Measurements from ENCODE around the gene PRKCE. TPM values are rescaled to one million over a fixed set of nuclear protein-coding genes. Genes with fewer than 3 reads are reported as not detected.

Gene PRKCE
- total RNA-seq, 1 experiment from 2014 or later: 14.8 TPM

- H3K4me1 ChIP-seq (ENCODE audit: control insufficient read depth in 1 of 2, insufficient read depth in 2 of 2, low read length in 2 of 2): no peaks in the 10 kb centered on the region
- H3K4me2 ChIP-seq (ENCODE audit: low read length): no peak overlapping the region
- H3K9me2 ChIP-seq (ENCODE audit: insufficient read depth): no peaks in the 10 kb centered on the region
- BruUV-seq (replicated peaks): no TSS peak
- TF ChIP-seq FOSL1 (IDR thresholded peaks at IDR 0.05; ENCODE audit: low read depth): no peak
- no peak for TF ChIP-seq EZH2 (IDR thresholded peaks at IDR 0.05)
- no peak for TF ChIP-seq CBX3 (IDR thresholded peaks at IDR 0.05; ENCODE audit: low read depth)
- no peak for TF ChIP-seq POLR2A (IDR thresholded peaks at IDR 0.05; ENCODE audit: borderline replicate concordance, extremely low read depth, insufficient read depth, insufficient read length)
- TF ChIP-seq CEBPB (IDR thresholded peaks at IDR 0.05; ENCODE audit: low read depth): no peak
- no peak for TF ChIP-seq YY1 (IDR thresholded peaks at IDR 0.05; ENCODE audit: extremely low read depth, insufficient replicate concordance, low read depth, low read length)
- TF ChIP-seq ZFX (IDR thresholded peaks at IDR 0.05): no peak
- no peak for TF ChIP-seq JUND (IDR thresholded peaks at IDR 0.05)
- no peak for TF ChIP-seq ZBTB33 (IDR thresholded peaks at IDR 0.05; ENCODE audit: extremely low read depth, insufficient replicate concordance, low read length)
- no peak for TF ChIP-seq SRF (IDR thresholded peaks at IDR 0.05; ENCODE audit: low read depth)
- TF ChIP-seq ZNF274 (IDR thresholded peaks at IDR 0.05; ENCODE audit: low read depth, low read length): no peak
- no peak for TF ChIP-seq RAD21 (IDR thresholded peaks at IDR 0.05; ENCODE audit: low read depth)
- no peak for TF ChIP-seq MAX (IDR thresholded peaks at IDR 0.05)
- no peak for TF ChIP-seq ATF3 (IDR thresholded peaks at IDR 0.05)
- no peak for TF ChIP-seq REST (IDR thresholded peaks at IDR 0.05; ENCODE audit: low read depth)
- no peaks in the 10 kb centered on the region for H3K27me3 ChIP-seq (ENCODE audit: insufficient read depth, low read length)
- H3K4me3 ChIP-seq (replicated peaks in 1 of 2; ENCODE audit: low read depth in 1 of 2, low read length in 2 of 2): no peak overlapping the region
- no peaks in the 10 kb centered on the region for H3K36me3 ChIP-seq (ENCODE audit: control insufficient read depth in 1 of 2, insufficient read depth in 2 of 2, low read length in 2 of 2)
- no peak overlapping the region for H3K27ac ChIP-seq (ENCODE audit: low read depth, low read length)
- H4K20me1 ChIP-seq (ENCODE audit: insufficient read depth): no peaks in the 10 kb centered on the region
- H2AFZ ChIP-seq (ENCODE audit: low read depth, low read length, poor library complexity, severe bottlenecking): no peak overlapping the region
- ChIA-PET RAD21 (ENCODE audit: low non-redundant PET in 1 of 2, low total read pairs in 2 of 2, uncharacterized antibody in 2 of 2, unreplicated experiment in 2 of 2) (no interaction called here), POLR2A (no interaction called here), CTCF (no interaction called here)
- intact Hi-C loops (cut with micrococcal nuclease): no loop called here
- DNase-seq (ENCODE audit: low read depth, low spot score) (no peak), ATAC-seq (no peak)
- H3K79me2 ChIP-seq (ENCODE audit: insufficient read depth, low read length): no peaks in the 10 kb centered on the region
- no peak overlapping the region for H3K9ac ChIP-seq (ENCODE audit: low read length)
- H3K9me3 ChIP-seq (ENCODE audit: control insufficient read depth in 1 of 2, insufficient read depth in 1 of 2, low read depth in 1 of 2, low read length in 2 of 2): no peaks in the 10 kb centered on the region
Measured at GRCh38 chr2:46134531-46135227, 483.2 kb downstream of the PRKCE start.
